ENCODE measurements around the gene SLCO1C1.
"Not testable (repeated sequence)": the region's sequence is repeated elsewhere in the genome, so short reads cannot be mapped to it uniquely, and the experiment has no call there.

Gene SLCO1C1

GRCh38 chr12:20695232-20695631, at the start of gene SLCO1C1:
SLCO1C1 (plus strand) TSS chr12:20695332; CDS start chr12:20699577, 4,245 bp downstream.
- no peak for FAIRE-seq
- DNase-seq (ENCODE audit: extremely low spot score, insufficient read length, low read depth): no peak

- DNase-seq (ENCODE audit: extremely low spot score, insufficient read length, low read depth) (no peak), FAIRE-seq (peak; percentile 70)
Measured at GRCh38 chr12:20646239-20646827, 48.8 kb upstream of the SLCO1C1 start.

- DNase-seq (ENCODE audit: extremely low spot score, insufficient read length, low read depth): no peak
Measured at GRCh38 chr12:20653871-20654270, 41.3 kb upstream of the SLCO1C1 start.

GRCh38 chr12:20656600-20656999, 38.5 kb upstream of the SLCO1C1 start:
- no peak for FAIRE-seq
- no peak for DNase-seq (ENCODE audit: extremely low spot score, insufficient read length, low read depth)

More at GRCh38 chr12:20653871-20654270, 41.3 kb upstream of the SLCO1C1 start:
- FAIRE-seq: no peak

GRCh38 chr12:20657496-20657895, 37.6 kb upstream of the SLCO1C1 start:
- no peak for FAIRE-seq
- no peak for DNase-seq (ENCODE audit: extremely low spot score, insufficient read length, low read depth)

- DNase-seq (ENCODE audit: extremely low spot score, insufficient read length, low read depth) (no peak), FAIRE-seq (no peak)
Measured at GRCh38 chr12:20681334-20681733, 13.8 kb upstream of the SLCO1C1 start.

GRCh38 chr12:20696181-20696905, 1.2 kb downstream of the SLCO1C1 start:
- no peak for DNase-seq (ENCODE audit: extremely low spot score, insufficient read length, low read depth)
- no peak for FAIRE-seq

- FAIRE-seq (no peak), DNase-seq (ENCODE audit: extremely low spot score, insufficient read length, low read depth) (no peak)
Measured at GRCh38 chr12:20701106-20701505, 6.0 kb downstream of the SLCO1C1 start.

GRCh38 chr12:20704860-20705259, 9.7 kb downstream of the SLCO1C1 start:
- FAIRE-seq (no peak), DNase-seq (ENCODE audit: extremely low spot score, insufficient read length, low read depth) (no peak)

GRCh38 chr12:20711846-20712245, 16.7 kb downstream of the SLCO1C1 start:
- FAIRE-seq (no peak), DNase-seq (ENCODE audit: extremely low spot score, insufficient read length, low read depth) (no peak)

GRCh38 chr12:20716037-20716436, 20.9 kb downstream of the SLCO1C1 start:
- no peak for DNase-seq (ENCODE audit: extremely low spot score, insufficient read length, low read depth)

GRCh38 chr12:20716985-20717384, 21.9 kb downstream of the SLCO1C1 start:
- FAIRE-seq (no peak), DNase-seq (ENCODE audit: extremely low spot score, insufficient read length, low read depth) (no peak)

More at GRCh38 chr12:20716037-20716436, 20.9 kb downstream of the SLCO1C1 start:
- FAIRE-seq: no peak

- FAIRE-seq: no peak
Measured at GRCh38 chr12:20718294-20718693, 23.2 kb downstream of the SLCO1C1 start.

GRCh38 chr12:20722142-20722541, 27.0 kb downstream of the SLCO1C1 start:
- FAIRE-seq: no peak

More at GRCh38 chr12:20718294-20718693, 23.2 kb downstream of the SLCO1C1 start:
- no peak for DNase-seq (ENCODE audit: extremely low spot score, insufficient read length, low read depth)

GRCh38 chr12:20731274-20731673, 36.1 kb downstream of the SLCO1C1 start:
- FAIRE-seq (no peak), DNase-seq (ENCODE audit: extremely low spot score, insufficient read length, low read depth) (no peak)

More at GRCh38 chr12:20722142-20722541, 27.0 kb downstream of the SLCO1C1 start:
- no peak for DNase-seq (ENCODE audit: extremely low spot score, insufficient read length, low read depth)

GRCh38 chr12:20740972-20741371, 45.8 kb downstream of the SLCO1C1 start:
- DNase-seq (ENCODE audit: extremely low spot score, insufficient read length, low read depth) (no peak), FAIRE-seq (no peak)

- no peak for FAIRE-seq
- no peak for DNase-seq (ENCODE audit: extremely low spot score, insufficient read length, low read depth)
Measured at GRCh38 chr12:20748198-20748597, 53.1 kb downstream of the SLCO1C1 start.

GRCh38 chr12:20751046-20751445, 55.9 kb downstream of the SLCO1C1 start:
- DNase-seq (ENCODE audit: extremely low spot score, insufficient read length, low read depth) (no peak), FAIRE-seq (no peak)

- DNase-seq (ENCODE audit: extremely low spot score, insufficient read length, low read depth) (no peak), FAIRE-seq (no peak)
Measured at GRCh38 chr12:20777420-20777819, 82.3 kb downstream of the SLCO1C1 start.

GRCh38 chr12:20778969-20779368, 83.8 kb downstream of the SLCO1C1 start:
- no peak for FAIRE-seq
- no peak for DNase-seq (ENCODE audit: extremely low spot score, insufficient read length, low read depth)

- not testable (repeated sequence) for DNase-seq (ENCODE audit: extremely low spot score, insufficient read length, low read depth); FAIRE-seq
Measured at GRCh38 chr12:20779971-20780370, 84.8 kb downstream of the SLCO1C1 start.

All from GM18507 (cell line).